Fibroblast of gingiva (primary cell): ENCODE measurements around the gene POLA1.

Experiments
- DNase-seq: peaks from one replicate; pipeline ENCODE4 v3.0.0-alpha.2; 2011; ENCODE audit warnings: low read depth

The POLA1 gene

DNA sequence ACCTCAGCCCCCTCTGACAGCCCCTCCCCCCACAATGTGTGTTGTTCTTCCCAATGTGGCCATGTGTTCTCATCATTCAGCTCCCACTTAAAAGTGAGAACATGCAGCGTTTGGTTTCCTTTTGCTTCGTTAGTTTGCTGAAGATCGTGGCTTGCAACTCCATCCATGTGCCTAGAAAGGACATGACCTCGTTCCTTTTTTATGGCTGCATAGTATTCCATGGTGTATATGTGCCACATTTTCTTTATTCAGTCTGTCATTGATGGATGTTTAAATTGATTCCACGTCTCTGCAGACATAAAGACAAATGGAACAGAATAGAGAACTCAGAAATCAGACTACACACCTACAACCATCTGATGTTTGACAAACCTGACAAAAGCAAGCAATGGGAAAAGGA, 276.1 kb downstream of the POLA1 start:
- DNase-seq = no peak

DNA sequence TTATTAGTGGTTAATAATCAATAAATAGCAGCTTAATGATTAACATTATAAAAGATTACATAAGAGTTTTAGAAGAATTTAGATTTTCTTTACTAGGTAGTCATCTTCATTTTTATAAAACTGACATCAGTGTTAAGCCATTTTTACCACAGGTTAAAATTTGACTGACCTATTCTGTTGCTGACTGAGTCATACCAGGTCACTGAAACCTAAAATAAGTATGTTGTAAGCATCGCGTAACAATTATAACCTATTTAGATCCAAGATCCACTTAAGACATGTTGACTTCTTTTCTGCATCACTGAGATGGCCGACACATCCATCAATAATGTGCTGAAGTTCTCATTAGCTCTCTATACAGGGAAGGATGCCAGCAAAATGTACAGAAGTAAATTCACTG, 285.4 kb downstream of the POLA1 start:
- no peak for DNase-seq

DNA sequence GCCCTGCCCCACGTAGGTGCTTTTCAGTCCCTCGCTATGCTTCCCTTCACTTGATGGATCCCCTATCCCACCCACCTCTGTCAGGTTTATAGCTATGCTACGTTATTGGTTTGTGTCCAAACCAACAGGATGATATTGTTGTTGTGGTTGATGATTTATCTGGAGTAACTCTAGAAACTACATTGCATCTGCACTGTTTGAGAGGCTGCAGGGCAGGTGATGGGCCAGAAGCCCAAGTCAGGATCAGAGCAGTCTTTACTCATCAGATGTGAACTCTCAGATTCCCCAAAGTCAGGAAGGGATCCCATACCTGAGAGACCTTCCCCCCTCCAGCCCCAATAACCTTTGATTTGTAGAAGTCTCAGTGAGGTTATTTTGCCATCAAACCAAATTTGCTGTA, 287.3 kb downstream of the POLA1 start:
- no peak for DNase-seq

- DNase-seq = no peak
Measured at GRCh38 chrX:24982306-24982965, 288.7 kb downstream of the POLA1 start.

- DNase-seq = no peak
Measured at GRCh38 chrX:24983931-24984330, 290.2 kb downstream of the POLA1 start.

GRCh38 chrX:24985120-24985519, 291.4 kb downstream of the POLA1 start:
- DNase-seq = no peak

- no peak for DNase-seq
Measured at GRCh38 chrX:24987731-24988130, 294.0 kb downstream of the POLA1 start.

DNA sequence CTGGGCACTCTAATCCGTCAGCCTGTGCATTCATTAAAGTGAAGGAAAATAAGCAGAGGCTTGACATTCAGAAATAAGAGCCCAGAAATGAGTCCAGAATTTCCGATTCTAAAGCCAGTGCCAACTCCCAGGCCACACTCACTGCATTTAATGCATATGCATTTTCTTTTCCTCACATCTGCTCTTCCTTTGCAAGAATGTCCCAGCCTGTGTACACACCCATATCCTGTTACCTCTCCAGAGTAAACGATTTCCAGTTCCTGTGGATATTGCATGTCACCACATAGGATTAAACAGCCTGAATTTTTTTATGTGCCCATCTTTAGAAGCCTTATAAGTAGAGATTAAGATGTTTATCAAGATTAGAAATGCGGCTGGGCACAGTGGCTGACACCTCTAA, 294.6 kb downstream of the POLA1 start:
- DNase-seq = peak; percentile 29

DNA sequence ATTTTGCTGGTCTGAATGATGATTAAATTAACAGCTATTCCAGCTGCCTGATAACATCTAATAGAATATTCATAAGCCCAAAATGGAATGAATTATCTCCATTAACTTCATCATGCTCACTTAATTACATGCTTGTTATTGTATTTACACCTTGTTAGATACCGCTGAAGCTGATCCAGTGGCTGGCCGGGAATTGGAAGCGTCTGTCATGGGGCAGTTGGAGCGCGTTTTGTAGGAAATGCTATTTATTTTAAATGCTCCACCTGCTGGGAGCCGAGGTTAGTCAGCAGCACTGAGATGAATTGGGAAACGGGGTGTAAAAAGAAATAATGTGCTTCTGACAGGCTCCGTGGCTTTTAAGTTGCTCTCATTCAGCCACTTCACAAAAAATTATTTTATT, 296.8 kb downstream of the POLA1 start:
- no peak for DNase-seq

DNA sequence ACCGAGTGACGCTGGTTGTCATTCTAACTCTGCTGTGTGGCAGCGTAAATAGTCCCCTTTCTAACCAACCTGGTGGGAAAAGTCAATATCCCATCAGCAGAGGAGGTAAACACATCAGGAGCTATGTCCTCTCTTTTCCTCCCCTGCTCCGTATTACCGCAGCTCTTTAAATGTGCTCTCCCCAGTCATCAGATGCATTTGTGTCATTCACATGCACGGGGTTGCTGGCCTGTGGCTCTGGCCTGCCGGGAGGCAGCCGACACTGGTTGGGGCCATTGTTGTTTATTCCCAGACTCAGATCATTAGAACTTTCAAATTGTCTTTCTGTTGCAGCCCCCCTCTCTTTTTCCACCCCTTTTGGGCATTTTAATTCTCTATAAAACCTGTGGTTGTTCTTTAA, 300.2 kb downstream of the POLA1 start:
- no peak for DNase-seq

DNA sequence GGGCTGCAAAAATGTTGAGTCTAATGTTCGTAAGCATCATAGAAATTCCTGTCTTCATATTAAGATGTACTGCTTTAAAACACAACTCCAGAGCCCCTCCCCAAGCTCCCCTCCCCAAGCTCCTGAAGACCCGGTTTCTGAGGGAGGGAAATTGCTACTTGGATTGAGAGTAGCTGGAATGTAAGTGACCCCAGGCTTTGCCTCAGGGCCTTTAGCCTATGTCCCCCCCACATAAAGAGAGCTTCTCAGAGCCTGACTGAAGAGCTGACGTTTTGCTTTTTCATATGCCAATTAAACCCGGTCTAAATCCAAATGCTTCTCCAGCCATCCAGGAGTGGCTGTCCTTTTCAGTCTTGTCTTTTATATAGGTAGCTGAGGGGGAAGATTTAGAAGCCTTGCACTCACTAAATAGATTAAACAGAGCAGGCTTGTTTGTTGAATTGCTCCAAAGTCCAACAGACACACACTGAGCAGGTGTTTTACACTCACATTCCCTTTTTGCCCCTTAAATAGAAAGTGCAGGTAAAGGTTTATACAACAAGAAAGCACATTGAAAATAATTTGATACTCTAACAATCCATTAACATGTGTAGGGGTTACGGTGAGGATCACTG, 302.5 kb downstream of the POLA1 start:
- no peak for DNase-seq

DNA sequence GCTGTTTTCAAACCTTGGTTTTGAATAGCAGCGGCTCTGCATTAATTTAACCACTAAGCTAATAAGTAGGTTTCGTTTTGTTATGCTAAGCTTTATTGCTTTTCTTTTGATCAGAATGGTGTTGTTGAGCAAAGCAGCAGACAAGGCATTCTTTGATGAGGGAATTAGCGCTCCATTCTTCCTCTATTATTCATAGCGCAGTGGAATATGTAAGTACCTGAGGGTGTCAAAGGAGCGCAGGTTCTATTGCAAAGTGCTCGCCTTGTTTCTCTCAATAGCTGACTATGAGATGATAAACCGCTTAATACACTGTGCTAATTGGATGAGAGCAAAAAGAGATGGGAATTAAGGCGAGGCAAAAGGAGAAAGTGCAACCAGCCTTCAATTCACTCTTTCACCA, 305.8 kb downstream of the POLA1 start:
- no peak for DNase-seq

GRCh38 chrX:25001808-25002660, 308.3 kb downstream of the POLA1 start:
- no peak for DNase-seq

GRCh38 chrX:25002661-25003020, 308.9 kb downstream of the POLA1 start:
- no peak for DNase-seq

GRCh38 chrX:25003066-25003849, 309.5 kb downstream of the POLA1 start:
- no peak for DNase-seq

DNA sequence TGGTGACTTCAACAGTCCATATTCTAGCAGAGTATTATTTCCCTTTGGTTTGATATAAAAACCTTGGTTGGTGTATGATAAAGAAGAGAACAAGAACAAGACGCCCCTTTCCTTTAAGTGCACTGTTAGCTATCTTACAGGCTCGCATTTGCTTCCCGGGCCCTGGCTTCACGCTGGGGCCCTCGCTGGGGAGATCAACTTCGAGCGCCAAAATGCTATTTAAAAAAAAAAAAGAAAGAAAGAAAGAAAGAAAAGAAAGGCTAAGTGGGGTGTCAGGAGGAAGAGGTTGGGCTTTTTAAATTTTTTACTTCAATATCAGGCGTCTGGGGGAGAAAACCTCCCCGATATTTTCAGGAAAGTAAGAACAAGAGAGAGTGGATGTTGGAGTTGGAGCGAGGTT, 310.3 kb downstream of the POLA1 start:
- no peak for DNase-seq

DNA sequence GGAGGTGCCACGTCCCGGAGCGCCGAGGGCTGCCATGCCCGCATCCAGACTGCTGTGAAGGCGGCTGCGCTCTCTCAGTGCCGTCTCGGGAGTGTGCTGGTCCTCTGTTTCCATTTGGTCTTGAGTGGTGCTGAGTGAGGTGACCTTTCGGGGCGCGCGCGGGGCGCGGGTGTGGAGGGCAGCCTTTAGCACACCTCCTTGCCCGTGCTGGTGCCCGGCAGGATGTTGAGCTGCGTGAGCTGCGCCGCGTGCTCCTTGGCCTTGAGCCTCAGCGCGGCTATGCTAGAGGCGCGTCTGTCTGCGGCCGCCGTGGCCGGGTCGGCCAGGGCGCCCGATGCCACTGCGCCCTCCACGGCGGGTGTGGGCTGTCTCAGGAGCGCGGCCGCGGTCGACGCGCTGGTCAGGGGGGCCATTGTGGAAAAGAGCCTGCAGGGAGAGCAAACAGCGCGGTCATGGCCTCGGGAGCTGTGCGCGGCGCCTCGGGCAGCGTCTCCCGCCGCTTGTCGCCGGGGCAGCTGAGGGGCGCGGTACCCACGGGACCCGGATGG, 310.8 kb downstream of the POLA1 start:
- no peak for DNase-seq

DNA sequence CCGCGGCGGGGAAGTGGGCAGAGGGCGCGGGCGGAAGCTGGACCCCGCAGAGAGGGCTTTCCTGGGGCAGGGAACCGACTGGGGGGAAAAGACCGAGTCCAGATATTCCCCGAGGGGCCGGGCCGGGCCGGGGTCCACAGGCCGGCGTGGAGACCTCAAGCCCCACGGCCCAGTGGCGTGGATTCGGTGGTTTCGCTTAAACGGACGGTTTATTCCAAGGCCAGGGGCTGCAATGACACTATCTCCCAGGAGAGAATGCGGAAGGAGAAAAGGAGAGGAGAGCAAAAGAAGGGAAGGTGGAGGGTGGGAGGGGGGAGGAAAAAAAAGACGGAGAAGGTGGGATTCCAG, 311.3 kb downstream of the POLA1 start:
- DNase-seq = no peak

GRCh38 chrX:25005382-25006185, 311.9 kb downstream of the POLA1 start:
- no peak for DNase-seq

DNA sequence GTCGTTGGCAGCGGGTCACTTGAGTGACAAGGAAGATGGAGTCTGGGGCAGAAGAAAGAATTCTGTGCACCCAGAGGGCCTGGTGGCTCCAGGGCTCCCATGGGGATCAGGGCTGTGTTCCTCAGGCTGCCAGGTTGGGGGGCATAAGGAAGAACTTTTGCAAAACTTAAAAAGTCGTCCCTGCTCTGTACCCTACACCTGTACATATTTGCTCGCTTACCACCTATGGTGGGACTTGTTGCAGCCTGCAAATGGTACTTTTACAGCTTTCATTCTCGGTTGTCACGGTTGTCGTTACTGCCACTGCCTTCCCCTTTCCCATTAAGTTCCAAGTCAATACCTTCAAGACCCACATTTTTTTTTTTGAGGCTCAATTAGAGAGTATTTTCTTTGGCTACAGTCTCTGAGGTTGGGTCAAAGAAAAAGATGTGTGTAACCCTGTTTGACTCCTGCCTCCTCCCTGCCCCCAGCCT, 312.9 kb downstream of the POLA1 start:
- no peak for DNase-seq
